Omental fat pad (tissue), 4 donors: ENCODE data around the gene PLXNA2. TPM values are rescaled to one million over a fixed set of nuclear protein-coding genes. Genes with fewer than 3 reads are reported as not detected.

ENCODE experiments used
- ATAC-seq: fragments of 150-250 bp; one replicate; pipeline ENCODE4 v1.9.1; 2016; ENCODE audit warnings: mild to moderate bottlenecking, moderate library complexity; ENCODE audit not compliant: low FRiP score
- DNase-seq: peaks from one replicate; pipeline ENCODE4 v3.0.0-alpha.2; 2019; ENCODE audit warnings: low spot score
- CTCF ChIP-seq, 3 donors: fragments of 450-650 bp; IDR thresholded peaks; one replicate each; pipeline ENCODE4 v1.5.1; 2016 to 2017; ENCODE audit warnings: antibody characterized with exemption in 3 of 3, mild to moderate bottlenecking in 3 of 3, moderate library complexity in 2 of 3
- total RNA-seq, 4 donors: library from RNA; depleted of rRNA; stranded (reverse); fragments of >200 nt; gene quantifications; one replicate each; pipeline ENCODE4 v1.1.0, GENCODE V29; 2016

PLXNA2 gene
- total RNA-seq, 4 donors from 2014 or later: 21.7 to 67.9 (median 36.8) TPM

- DNase-seq: no peak
Measured at GRCh38 chr1:207984831-207985572, 259.2 kb downstream of the PLXNA2 start.

GRCh38 chr1:207983044-207983635 lies 261.0 kb downstream of the PLXNA2 start:
- ATAC-seq (no peak), DNase-seq (no peak)
- TF ChIP-seq CTCF (IDR thresholded peaks at IDR 0.05): no peak

More at GRCh38 chr1:207984831-207985572, 259.2 kb downstream of the PLXNA2 start:
- no peak for TF ChIP-seq CTCF (IDR thresholded peaks at IDR 0.05)
- ATAC-seq: no peak

GRCh38 chr1:207981976-207982375 lies 262.2 kb downstream of the PLXNA2 start:
- ATAC-seq: no peak
- DNase-seq: no peak
- no peak for TF ChIP-seq CTCF (IDR thresholded peaks at IDR 0.05)

GRCh38 chr1:207978441-207978840 lies 265.7 kb downstream of the PLXNA2 start:
- TF ChIP-seq CTCF (IDR thresholded peaks at IDR 0.05): no peak
- ATAC-seq: no peak
- no peak for DNase-seq

GRCh38 chr1:207977876-207978275 lies 266.3 kb downstream of the PLXNA2 start:
- no peak for ATAC-seq
- no peak for TF ChIP-seq CTCF (IDR thresholded peaks at IDR 0.05)

GRCh38 chr1:207973898-207974568 lies 270.2 kb downstream of the PLXNA2 start:
- no peak for ATAC-seq
- no peak for TF ChIP-seq CTCF (IDR thresholded peaks at IDR 0.05)
- no peak for DNase-seq

More at GRCh38 chr1:207977876-207978275, 266.3 kb downstream of the PLXNA2 start:
- no peak for DNase-seq
